RPMI7951 (cell line): Measurements from ENCODE around the gene DGKZ. TPM values are rescaled to one million over a fixed set of nuclear protein-coding genes. Genes with fewer than 3 reads are reported as not detected.

Experiments
- DNase-seq: peaks from one replicate; pipeline ENCODE4 v3.0.0-alpha.2; 2012; ENCODE audit warnings: low read depth
- total RNA-seq: library from RNA; depleted of rRNA; stranded (reverse); fragments of >200 nt; shearing (Covaris generic); gene quantifications from 2 replicates; pipeline ENCODE4 v1.2.3, GENCODE V29; 2014

DGKZ gene
- total RNA-seq, 1 experiment from 2014 or later: 21.3 TPM

- DNase-seq: no peak
Measured at GRCh38 chr11:46393759-46394158, 46.5 kb downstream of the DGKZ start.

DNA sequence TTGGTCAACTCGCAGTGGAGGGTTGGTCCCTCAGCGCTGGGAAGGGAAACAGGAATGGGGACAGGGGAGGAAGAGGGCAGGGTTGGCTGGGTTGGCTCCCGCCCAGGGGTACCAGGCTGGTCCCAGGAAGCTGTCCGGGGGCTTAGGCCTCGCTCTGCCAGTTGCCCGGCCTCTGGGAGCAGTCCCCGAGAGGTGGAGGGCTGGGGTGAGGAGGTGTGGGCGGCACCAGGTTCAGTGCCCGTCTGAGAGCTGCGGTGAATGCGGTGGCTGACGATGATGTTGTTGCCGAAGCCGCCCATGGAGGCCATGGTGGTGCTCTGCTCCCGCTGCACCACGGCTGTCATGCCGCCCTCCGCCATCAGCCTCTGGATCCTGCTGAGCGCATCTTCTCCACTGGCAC lies 50.3 kb downstream of the DGKZ start:
- no peak for DNase-seq

DNA sequence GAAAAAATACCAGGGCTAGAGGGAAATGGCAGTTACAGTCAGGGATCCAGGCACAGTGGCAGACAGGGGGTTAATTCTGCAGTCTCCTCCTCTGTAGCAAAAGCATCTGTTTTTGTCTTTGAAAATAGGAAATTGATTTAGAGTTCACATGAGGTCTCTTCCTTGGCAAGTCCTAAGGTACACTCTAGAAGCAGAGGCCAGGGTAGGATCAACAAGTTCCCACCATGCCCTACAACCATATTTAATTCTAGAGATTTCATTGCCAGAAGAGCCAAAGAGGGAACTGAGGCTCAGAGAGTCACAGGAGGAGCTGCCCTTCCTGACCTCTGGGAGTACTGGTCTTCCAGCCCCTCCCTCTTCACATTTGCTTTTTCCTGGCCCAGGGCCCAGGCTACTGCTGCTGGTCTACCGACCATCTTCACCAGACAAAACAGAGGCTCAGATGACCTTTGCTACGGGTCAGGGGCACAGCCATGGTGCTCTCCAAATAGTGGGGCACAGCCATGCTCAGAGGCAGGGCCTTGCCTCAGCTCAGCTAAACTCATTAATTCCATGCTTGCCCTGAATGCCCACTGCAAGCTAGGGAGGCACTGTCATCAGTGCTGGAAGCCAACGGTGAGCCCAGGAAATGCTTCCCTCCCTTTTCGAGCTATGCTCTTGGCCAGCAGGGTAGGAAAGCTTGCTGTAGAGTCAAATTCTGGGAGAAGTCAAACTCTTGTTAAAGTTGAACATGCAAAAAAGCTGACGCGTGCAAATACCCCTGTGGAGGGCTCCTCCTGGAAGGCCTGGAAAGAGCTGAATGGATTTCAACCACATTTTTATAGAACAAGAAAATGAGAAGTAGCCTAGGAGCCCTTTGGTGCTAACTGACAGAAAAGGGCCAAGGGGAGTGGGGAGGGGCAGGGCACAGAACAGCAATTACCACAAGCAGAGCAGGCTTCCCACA lies 56.0 kb downstream of the DGKZ start:
- no peak for DNase-seq

DNA sequence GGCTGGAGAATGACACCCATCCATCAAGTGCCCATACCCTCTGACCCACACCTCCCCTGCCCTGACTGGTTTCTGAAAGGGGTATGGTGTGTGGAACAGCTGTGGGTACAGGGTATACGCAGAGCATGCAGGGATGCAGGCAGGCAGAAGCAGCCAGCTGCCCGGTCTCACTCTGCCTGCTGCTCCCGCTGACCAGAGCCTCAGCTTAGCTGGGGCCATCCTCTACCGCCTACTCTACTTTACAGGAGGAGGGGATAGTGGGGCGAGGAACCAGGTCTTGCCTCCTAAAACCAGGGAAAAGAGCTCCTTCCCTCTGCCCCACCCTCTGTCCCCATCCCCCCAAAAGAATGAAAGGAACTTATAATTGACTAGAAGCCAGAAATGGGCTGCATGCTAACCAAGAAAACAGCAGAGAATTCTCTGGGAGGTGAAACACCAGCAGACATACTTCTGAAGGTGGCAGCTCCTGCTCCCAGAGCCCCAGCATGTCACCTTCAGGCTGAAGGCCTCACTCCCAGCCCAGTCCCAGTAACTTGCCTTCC lies 57.3 kb downstream of the DGKZ start:
- DNase-seq: no peak

DNA sequence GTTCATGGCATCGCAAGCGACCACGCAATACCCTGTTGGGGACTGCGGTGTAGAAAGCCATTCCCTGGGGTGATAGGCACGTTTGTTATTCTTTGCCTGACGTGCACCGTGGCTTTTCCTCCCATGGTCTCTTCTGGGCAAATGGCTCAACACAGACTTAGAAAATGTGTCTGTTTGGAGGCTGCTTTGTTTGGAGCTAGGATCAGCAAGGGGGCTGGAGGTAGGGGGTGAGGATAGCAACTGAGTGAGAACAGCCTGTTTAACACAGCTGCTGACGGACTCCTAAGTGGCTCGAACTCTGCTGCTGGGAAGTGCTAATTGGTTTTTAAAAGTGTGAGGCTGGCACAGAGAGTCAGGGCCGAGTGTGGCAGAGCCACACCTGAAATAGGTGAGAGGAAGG lies 60.4 kb downstream of the DGKZ start:
- no peak for DNase-seq

GRCh38 chr11:46408407-46408986 lies 61.2 kb downstream of the DGKZ start:
- DNase-seq: no peak

- no peak for DNase-seq
Measured at GRCh38 chr11:46410021-46410420, 62.8 kb downstream of the DGKZ start.

GRCh38 chr11:46413760-46414465 lies 66.7 kb downstream of the DGKZ start:
- no peak for DNase-seq

DNA sequence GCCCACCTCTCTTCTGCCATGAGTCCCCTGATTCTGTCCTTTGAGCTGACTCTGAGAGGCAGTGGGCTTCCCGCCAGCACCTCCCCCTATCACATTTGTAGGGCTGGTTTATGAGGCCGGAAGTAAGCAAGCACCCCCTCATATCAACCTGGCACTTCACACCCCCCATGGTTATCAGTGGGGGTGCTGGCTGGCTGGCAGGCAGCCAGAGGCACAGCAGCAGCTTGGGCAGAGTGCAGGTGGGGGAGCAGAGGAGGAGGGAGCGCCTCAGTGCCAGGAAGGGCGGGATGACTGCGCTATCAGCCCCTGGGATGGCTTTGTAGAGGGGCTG lies 67.2 kb downstream of the DGKZ start:
- no peak for DNase-seq

GRCh38 chr11:46414879-46415278 lies 67.6 kb downstream of the DGKZ start:
- DNase-seq: no peak

GRCh38 chr11:46417711-46418110 lies 70.4 kb downstream of the DGKZ start:
- DNase-seq: no peak

DNA sequence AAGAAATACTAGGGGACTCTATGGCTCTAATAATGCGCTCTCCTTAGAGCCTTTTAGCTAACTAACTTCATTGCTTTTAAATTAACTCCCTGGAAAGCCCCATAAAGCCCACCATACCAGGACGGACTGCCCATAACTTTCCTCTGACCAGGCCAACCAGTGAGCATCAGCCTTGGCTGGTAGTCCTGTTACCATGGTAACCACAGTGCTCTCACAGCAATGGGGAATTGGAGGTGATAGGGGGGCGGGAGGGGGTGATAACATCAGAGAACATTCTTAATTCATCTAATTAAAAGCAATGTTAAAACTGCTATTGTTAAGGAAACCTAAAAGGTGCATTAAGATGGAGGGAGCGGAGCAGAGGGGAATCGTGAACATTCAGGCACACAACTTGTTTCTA lies 71.5 kb downstream of the DGKZ start:
- no peak for DNase-seq

GRCh38 chr11:46420513-46420912 lies 73.2 kb downstream of the DGKZ start:
- no peak for DNase-seq

DNA sequence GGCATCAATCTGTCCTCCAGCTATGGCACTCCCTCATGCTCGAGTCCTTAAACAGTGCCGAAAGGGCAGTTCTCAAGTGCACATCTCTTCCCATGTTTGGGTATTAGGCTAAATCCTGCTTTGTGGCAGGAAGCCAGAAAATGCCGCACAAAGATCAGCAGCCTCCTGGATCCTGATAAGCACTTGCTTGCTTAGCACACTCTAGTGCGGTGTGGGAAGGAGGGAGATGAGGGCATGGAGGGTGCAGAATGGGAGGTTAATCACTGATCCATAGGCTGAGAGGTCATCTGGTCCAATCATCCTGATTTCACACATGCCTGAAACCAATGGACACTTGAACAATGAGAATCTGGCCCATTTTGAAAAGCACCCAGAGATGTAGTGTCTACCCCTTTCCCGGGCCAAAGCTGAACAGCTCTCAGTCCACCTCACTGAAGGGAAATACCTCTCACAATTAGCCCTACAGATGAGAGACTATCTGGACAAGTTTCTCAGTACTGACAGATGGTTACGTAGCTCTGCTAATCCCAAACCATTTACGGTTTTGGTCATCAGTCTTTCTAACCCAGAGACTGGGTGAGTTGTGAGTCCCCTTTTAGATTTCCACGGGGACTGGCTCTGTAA lies 74.1 kb downstream of the DGKZ start:
- DNase-seq: no peak

DNA sequence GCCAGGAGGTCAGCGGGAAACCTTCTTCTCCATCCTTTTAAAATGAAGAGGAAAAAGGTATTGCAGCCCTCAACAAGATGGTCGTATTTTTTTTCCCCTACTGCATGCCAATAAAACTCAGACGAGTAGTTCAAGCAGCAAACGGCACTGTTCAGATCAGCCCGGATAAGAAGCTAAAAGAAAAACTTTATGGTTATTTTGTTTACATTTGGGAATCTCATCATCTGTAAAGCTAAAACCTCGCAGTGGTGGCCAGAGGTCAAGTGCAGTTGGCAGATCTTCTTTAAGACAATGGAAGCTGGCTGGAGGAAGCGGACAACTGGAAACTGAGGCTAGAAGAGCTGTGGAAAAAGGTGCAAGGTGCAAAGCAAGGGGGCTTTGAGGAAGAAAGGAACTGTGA lies 75.3 kb downstream of the DGKZ start:
- no peak for DNase-seq

DNA sequence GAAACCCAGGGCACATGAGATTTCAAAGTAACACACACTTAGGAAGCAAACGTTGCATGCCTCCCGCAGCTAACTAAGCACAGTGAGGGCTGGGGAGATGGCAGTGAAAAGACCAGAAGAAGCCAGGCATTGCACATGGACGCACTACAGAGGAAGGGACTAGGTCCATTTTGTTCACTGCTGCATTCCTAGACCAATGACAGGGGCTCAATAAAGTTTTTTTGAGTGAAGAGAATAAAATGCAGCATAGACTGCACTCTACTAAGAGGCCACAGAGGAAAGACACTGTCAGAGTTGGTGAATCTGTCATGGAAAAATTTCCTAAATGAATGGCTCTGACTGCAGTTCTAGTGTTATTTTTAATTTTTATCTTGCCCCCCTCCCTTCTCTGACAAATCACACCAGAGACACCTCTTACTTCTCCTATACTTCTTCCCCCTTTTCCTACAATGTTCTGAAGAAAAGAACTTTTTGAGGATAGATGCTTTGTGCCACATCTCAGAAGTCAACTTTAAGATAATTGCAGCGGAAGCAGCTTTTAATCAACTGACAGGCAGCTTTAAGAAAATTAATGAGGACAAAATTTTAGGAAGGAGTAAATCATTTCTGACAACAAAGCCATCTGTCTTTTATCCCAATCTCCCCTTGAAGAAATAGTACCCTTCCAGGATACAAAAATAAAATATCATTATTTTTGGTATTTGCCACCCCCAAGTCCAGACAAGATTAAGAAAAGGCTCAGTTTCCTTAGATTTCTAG lies 79.1 kb downstream of the DGKZ start:
- no peak for DNase-seq

DNA sequence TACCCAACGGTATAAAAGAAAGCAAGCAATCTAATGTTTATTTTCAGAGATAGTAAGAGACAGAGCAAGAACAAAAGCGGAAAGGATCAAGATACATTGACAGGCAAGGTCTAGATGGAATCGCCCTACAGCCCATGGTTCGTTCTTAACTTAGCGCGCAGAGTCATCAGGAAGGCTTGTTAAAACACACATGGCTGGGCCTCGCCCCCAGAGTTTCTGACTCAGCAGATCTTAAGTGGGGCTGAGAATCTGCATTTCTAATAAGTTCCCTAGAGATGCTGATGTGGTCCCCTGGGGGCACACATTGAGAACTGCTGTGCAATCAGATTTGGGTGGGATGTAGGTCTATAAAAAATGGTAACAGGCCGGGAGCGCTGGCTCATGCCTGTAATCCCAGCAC lies 80.1 kb downstream of the DGKZ start:
- peak; percentile 2 for DNase-seq

GRCh38 chr11:46429717-46430116 lies 82.5 kb downstream of the DGKZ start:
- DNase-seq: no peak
